Renal pelvis (tissue), 4 donors: ENCODE data around the gene RAB40C. TPM values are rescaled to one million over a fixed set of nuclear protein-coding genes. Genes with fewer than 3 reads are reported as not detected.

Source experiments
- DNase-seq: peaks from one replicate; pipeline ENCODE4 v3.0.0-alpha.2; 2013
- polyA plus RNA-seq, 3 donors: library from polyadenylated mRNA; unstranded; fragments of 120-200 nt; gene quantifications; one replicate each; pipeline ENCODE4 v1.2.1, GENCODE V29; 2013; ENCODE audit not compliant: insufficient read length in 3 of 3

The RAB40C gene
- polyA plus RNA-seq, 3 donors, result 24.5 to 33.9 (median 24.6) TPM

DNA sequence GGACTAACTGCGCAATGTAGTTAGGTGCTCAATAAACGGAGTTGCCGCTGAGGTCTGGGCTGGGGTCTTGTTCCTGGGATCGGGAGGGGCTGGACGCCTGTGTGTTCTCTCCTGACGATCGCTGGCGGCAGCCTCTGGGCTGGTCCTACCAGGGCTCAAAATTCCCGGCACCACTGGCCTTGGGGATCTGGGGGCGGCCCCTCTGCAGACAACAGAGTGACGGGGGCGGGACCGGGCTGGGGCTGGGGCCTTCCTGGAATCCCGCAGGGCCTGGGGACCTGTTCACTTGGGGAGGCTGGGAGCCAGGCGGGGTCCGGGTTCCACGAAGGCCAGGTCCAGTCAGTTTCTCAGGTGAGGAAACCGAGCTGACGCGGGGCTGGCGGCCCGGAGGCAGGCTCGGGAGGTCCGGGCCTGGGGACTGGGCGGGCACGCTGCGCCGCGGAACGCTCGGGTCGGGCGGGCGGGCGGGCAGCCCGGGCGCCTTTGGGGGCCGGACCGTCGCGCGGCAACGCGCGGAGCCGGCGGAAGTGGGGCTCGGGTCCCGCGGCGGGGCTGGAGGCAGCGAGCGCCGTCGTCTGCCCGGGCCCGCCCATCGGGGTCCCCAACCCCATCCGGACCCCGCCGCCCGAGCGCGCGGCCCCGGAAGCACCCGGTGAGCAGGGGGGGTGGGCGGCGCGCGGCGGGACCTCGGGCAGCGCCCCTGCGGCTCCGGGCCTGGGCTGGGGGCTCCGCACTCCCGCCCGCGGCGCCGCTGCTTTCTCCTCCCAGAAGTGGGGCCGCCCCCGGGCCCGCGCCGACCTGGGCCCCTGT is 20.2 kb upstream of the RAB40C start, which contains the start of gene PIGQ:
TSS of gene PIGQ (plus strand) at position 524 of the 810 bp plus-strand sequence. CDS start 4,107 bp downstream, outside the sequence.
- DNase-seq, result no peak

DNA sequence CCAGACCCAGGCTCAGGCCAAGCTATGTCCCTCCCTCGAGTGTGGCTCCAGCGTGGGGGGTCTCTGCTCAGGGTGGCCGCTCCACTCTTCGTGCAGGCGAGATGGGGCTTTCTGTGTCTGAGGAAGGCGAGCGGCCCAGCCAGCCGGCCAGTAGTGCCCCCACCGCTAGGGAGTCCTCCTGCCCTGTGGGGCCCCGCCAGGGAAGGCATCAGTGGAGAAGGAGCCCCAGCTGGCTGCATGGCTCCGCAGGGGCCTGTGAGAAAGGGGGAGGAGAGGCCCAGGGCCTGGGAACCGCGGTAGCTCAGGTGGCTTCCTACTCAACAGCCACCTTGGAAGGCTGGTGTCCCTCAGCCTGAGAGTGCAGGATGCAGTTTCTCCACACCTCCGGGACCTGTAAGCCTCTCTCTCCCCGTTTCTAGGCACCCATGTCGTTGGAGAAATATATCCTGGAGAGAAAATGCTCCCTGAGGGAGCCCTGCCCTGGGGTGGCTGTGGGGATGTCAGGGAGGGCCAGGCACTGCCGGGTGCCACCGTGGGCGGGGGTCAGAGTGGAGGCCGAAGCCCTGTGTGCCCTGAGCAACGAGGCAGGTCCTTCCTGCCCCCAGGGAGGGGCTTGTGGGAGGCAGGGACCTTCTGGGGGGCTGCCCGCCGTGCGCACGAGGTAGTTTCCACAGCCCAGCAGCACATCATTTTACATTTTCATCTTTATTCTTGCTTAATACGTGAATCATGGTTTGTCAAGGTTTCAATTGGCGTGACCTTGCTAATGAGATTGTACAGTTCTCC is 16.8 kb upstream of the RAB40C start:
- DNase-seq, result no peak

DNA sequence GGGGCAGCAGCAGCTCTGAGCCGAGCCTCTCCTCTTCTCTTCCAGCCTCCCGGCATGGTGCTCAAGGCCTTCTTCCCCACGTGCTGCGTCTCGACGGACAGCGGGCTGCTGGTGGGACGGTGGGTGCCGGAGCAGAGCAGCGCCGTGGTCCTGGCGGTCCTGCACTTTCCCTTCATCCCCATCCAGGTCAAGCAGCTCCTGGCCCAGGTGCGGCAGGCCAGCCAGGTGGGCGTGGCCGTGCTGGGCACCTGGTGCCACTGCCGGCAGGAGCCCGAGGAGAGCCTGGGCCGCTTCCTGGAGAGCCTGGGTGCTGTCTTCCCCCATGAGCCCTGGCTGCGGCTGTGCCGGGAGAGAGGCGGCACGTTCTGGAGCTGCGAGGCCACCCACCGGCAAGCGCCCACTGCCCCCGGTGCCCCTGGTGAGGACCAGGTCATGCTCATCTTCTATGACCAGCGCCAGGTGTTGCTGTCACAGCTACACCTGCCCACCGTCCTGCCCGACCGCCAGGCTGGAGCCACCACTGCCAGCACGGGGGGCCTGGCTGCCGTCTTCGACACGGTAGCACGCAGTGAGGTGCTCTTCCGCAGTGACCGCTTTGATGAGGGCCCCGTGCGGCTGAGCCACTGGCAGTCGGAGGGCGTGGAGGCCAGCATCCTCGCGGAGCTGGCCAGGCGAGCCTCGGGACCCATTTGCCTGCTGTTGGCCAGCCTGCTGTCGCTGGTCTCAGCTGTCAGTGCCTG is 15.7 kb upstream of the RAB40C start:
- DNase-seq, result no peak

DNA sequence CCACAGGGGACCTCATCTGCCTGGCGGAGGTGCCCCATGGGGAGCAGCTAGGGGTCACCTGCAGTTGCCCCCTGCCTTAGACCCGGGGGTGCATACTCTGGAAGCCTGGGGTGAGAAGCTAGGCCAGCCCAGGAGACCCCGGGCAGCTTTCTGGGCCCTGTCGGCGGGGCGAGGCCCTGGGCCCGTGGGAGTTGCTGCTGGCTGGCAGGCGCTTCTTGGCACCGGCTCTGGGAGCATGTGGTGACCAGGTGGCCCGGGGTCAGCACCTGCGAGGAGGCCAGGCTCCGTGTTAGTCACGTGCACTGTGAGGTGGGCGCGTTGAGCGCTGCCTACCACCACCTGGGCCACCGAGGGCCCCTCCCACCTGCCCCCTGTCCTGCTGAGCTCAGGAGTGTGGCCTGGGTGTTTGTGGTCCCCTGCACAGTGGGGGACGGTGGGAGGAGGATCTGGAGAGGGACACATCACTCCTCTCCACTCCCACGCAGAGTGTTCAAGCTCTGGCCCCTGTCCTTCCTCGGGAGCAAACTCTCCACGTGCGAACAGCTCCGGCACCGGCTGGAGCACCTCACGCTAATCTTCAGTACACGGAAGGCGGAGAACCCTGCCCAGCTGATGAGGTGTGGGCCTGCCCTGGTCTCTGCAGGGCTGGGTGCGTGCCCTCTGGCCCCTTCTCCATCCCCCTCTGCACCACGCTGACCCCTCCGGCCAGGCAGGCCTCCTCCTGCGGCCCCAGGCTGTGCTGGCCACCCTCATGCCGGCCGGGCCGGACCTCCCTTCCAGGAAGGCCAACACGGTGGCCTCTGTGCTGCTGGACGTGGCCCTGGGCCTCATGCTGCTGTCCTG is 14.3 kb upstream of the RAB40C start:
- no peak for DNase-seq

DNA sequence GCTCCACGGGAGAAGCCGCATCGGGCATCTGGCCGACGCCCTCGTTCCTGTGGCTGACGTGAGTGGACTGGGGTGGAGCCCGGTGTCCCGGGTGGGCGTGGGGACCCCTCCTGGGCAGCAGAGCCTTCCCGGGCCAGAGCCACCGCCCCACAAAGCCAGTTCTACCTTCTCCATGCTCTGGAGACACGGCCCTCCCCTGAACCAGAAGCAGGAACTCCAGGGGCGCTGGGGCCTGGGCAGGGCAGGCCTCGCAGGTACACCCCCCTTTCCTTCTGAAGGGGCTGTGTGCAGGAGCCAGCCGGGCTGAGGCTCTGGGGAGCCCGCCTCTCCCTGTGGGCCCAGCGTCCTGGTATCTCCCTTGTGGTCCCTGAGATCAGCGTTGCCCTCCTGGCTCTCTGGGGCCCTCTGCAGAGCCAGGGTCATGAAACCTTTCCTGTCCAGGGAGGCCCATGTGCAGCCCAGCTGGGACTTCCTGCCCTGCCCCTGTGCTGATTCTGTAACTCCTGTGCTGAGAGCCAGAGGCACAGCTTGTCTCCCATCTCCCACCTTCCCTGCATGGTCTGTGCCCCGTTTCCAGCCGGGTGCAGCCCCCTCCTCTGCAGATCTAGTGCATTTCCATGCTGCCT is 13.6 kb upstream of the RAB40C start:
- no peak for DNase-seq

DNA sequence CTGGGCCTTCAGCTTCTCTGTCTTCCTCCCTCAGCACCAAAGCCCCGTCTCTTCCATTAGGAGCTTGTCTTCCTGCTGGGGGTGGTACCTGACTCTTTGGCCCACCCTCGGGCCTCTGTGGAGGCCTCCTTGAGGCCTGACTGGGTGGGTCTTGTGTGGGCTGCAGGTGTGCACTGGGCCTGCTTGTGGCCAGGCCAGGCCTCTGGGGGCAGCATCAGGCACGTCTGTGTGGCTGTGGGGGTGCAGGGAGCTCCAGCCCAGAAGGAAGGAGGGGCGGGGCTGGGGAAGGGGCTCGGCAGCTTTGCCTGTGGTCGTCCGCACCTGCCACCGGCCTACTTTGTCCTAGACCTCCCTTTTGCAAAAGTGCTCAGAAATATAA is 13.1 kb upstream of the RAB40C start:
- no peak for DNase-seq

DNA sequence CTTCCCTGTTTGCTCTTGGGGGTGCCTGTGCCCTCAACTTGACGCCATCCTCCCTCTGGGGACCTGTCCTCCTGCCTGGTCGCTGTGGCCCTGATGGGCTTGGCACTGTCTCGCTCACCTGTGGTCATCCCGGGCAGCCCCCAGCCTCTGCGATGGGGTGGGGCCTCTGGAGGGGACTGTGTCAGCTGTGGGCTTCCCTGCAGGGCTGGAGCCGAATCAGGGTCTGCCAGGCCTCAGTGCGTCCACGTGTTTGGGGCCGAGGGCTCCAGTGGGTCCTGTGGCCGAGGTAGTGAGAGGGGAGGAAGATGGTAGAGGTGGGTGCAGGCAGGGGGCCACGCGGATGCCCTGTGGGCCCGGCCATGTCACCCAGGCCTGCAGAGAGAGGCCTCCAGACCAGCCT is 12.1 kb upstream of the RAB40C start:
- no peak for DNase-seq

DNA sequence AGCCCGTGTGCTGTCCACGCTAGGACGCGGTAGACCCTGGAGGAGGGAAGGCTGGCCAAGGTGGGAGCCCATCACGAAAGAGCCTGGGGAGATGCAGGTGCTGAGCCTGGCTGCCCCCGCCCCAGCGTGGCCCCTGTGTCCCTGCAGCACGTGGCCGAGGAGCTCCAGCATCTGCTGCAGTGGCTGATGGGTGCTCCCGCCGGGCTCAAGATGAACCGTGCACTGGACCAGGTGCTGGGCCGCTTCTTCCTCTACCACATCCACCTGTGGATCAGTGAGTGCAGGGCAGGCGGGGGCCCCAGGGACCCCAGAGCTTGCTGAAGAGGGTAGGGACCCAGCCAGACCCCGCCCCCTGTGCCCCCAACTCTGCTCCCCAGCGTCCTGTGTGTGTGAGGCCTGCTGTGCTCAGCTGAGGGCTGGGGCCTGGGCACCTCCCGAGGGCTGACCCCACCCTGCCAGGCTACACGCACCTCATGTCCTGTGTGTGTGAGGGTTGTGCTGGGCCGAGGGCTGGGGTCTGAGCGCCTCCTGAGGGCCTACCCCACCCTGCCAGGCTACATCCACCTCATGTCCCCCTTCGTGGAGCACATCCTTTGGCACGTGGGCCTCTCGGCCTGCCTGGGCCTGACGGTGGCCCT is 11.5 kb upstream of the RAB40C start:
- DNase-seq, result no peak

DNA sequence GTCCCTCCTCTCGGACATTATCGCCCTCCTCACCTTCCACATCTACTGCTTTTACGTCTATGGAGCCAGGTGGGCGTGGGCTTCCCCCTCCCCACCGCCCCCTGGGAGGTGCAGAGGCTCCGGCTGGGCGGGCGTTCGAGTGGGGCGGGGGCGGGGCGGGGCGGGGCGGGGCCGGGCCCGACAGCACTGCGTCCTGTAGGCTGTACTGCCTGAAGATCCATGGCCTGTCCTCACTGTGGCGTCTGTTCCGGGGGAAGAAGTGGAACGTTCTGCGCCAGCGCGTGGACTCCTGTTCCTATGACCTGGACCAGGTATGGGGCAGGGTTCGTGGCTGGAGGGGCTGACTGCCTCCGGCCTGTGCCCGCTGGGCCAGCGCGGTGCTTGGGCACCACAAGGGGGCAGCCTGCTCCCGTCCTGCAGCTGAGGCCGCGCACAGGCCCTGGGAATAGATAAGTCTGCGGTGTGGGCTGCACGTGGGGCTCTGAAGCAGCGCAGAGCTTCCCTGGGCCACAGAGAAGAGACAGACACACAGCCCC is 10.9 kb upstream of the RAB40C start:
- no peak for DNase-seq

DNA sequence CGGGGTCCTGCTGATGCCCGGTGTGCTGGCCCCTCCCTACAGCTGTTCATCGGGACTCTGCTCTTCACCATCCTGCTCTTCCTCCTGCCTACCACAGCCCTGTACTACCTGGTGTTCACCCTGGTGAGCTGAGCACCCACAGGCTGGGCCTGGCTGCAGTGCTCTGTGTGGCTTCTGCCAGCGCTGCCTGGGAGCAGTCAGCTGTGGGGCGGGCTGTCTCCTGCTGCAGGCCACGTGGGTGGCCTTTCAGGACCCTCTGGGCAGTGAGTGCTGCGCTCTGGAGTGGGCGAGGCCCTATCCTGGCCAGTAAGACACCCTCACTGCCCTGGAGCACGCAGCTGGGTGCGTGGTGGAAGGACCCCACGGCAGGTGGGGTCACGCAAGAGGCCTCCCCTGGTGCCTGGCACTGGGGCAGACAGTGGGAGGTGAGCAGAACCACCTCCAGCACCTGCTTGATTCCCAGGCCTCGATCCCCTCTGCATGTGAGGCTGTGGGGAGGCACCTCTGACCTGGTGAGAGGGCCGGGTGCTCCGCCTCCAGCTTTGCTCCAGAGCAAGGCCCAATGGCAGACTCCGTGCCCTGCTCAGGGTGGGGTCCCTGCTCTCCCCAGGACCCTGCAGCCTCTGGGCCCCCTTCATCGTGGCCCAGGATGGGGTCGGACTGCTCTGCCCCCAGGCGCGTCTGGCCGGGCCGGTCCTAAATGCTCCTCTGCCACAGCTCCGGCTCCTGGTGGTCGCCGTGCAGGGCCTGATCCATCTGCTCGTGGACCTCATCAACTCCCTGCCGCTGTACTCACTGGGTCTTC is 9.5 kb upstream of the RAB40C start:
- no peak for DNase-seq

DNA sequence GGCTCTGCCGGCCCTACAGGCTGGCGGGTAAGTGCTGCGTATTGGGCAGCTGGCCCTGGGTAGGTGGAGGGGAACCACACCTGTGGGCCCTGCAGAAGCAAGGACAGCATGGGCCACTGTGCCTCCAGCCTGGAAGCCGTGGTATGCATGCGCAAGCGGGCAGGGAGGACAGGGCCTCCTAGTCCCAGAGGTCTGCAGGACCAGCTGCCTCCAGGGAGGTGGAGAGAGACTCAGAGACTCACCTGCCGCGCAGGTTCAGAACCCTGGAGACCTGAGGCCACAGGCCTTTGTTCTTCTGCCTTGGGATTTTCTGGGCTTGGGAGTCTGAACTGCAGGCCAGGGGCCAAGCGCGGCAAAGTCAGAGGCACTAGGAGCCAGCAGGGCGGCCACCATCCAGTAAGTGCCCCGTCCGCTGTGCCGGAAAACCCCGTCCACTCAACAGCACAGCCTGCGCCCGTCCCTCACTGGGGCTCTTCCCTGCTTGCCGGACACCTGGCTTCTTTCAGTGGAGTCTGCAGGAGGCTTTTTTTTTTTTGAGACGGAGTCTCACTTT is 8.8 kb upstream of the RAB40C start:
- DNase-seq, result no peak

DNA sequence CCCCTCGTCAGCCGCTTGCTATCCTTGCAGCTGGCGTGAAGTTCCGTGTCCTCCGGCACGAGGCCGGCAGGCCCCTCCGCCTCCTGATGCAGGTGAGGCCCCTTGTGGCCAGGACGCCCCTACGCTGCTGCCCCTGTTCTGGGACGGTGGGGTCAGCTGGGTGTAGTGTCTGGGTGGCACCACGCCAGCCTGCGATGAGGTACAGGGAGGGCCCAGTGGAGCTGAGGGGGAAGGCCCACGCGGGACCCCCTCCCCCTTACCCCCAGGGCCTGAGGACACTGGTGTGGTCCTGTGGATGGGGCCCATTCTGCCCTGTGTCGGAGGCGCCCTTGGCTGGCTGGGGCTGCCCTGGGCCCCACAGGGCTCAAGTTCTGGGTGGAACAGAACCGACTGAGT is 7.7 kb upstream of the RAB40C start:
- DNase-seq, result no peak

DNA sequence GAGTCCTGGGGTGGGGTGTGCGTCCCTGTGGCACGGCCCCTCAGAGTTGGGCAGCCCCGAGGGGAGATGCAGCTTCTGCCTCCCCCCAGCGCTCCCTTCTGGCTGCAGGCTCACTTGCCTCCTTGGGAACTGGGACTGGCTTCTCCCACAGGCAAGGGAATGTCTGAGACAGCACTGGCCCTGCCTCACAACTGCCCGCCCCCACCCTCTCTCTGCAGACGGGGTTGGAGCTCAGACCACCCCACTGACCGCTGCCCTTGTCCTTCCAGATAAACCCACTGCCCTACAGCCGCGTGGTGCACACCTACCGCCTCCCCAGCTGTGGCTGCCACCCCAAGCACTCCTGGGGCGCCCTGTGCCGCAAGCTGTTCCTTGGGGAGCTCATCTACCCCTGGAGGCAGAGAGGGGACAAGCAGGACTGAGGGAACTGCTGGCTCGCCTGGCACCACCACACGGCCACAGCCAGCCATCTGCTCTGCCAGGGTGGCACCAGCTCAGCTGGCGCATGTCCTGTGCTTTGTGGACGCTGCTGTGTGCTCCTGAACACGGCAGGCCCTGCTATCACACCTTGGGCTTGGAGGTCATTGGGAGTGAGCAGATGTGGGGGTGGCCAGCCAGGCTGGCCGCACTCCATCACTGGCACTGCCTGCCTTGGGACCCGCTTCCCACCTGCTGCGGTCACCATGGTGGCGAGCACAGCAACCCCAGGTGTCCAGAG is 7.1 kb upstream of the RAB40C start:
- DNase-seq, result no peak

DNA sequence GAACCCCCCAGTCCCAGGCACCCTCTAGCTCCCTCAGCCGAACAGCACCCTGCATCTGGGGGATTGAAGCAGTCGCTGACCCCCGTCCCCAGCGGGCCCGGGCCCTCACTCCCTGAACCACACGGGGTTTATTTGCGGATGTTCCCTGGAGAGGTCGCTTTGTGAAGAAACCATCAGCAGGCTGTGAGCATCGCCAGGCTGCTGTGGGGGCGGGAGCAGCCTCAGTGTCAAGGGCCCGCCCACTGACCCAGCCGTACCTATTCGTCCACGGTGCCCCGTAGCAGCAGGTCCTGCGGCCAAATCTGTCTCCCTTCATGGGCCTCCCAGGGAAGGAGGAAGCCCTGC is 6.4 kb upstream of the RAB40C start:
- no peak for DNase-seq

DNA sequence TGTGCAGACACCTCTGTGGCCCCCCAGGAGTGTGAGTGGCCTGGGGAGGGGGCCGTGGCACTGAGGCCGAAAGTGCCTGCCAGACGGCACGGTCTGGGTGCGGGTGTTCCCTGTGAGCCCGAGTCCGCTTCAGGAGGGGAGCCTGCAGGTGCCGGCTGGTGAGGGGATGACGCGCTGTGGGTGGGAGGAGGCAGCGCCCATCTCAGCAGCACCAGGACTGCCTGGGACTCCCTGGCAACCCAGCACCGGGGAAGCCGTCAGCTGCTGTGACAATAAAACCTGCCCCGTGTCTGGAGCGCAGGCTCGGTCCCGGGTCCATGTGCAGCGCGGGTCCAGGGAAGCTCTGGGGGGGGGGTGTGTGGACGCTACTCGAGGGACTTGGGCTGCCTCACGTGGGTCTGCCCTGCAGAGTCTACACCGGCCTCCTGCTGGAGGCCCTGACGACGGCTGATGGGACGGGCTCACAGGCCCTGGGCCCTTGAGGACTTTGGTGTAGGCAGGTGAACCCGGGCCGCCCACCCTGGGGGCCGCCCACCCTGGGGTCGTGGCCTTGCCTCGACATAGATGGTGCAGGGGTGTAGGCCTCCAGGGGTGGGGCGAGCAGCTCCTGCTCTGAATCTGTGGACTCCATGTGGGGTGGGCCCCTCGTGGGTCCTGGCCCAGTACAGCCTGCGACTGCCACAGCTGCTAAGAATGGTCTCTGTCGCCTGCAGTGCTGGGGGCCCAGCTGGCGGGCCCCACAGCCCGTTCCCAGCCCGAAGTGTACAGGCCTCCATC is 5.9 kb upstream of the RAB40C start:
- no peak for DNase-seq

DNA sequence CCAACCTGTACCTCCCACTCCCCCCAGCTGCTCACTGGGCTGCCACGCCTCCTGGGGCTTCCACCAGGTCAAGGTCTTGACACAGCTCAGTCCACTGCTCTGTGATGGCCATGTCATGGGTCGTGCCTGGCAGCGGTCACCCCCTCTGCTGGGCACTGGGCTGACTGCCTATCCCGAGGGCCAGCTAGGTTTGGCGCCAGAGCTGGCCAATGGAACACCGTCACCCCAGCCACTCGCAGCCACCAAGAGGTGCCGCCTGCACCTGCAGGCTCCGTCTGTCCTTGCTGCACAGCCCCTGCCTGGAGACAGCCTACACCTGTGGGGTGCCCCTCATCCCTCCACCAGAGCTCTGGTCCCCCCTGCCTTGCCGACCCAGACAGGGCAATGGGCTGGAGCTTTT is 4.5 kb upstream of the RAB40C start:
- DNase-seq, result no peak

DNA sequence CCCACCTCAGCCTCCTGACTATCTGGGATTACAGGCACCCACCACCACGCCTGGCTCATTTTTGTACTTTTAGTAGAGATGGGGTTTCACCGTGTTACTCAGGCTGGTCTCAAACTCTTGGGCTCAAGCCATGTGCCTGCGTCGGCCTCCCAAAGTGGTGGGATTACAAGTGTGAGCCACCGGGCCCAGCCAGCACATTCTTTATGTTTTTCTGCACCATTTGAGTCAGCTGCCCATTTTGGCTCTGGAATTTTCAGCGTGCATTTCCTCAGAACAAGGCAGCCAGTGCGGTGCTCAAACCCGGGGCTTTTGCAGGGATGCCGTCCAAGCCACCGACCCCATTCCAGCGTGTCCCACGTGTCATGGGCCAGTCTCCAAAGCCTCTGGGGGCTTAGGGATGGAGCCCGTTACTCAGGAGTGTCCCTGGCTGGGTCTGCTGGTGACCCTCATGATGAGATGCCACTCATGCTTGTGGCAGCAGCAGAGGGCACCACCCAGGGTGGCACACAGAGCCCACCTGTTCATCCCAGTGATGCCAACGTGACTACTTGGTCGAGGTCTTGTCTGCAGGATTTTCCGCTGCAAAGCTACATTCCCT is 3.7 kb upstream of the RAB40C start:
- no peak for DNase-seq
